ENCODE data around the gene KRT73. TPM values are rescaled to one million over a fixed set of nuclear protein-coding genes. Genes with fewer than 3 reads are reported as not detected.

Gene KRT73
- polyA plus RNA-seq, 1 experiment, result not detected

DNA sequence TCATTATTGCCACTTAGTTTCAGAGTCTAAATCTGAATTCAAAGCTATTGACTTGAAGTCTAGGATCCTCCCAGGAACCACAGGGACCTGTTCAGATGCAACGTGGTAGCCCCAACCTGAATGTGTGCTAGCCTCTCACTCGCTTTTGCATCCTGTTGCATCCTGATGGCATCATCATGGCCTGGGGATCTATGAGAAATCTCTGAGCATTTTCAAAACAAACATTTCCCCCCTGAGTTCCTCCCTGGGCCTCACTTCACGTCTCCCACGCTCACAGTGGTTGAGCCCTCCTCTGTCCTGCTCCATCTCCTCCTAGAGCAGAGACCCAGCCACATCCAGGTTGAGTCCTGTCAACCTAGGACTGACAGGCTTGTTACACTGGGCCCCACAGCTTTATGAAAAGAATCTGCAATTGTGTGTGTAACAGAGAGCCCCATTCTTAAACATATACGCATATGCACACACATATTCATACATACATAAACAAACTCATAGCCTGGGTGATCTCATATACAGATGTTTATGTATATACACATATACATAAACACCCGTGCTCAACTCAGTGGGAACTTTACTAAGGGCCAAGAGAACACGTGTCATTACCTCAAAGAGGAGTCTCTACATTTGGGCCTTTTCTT is 11.7 kb downstream of the KRT73 start:
- no peak for DNase-seq (ENCODE audit: low read depth)
- ChIA-PET CTCF (interaction anchor here (1.1 to 2.7 kb wide), 3 partner anchors 259 to 463 kb away, joined by 3 to 6 read pairs (median 4); no protein-coding TSS in a partner anchor), POLR2A (no interaction called here)
- Histone ChIP-seq H3K36me3 (ENCODE audit: control insufficient read depth, insufficient read depth, low read length) (no peaks in the 10 kb centered on the region), H3K4me3 (ENCODE audit: low read depth, low read length) (no peak overlapping the region), H3K27me3 (ENCODE audit: control insufficient read depth, insufficient read depth, low read length) (peaks cover 19% of the 10 kb centered on the region)
- TF ChIP-seq, protein P1, sequence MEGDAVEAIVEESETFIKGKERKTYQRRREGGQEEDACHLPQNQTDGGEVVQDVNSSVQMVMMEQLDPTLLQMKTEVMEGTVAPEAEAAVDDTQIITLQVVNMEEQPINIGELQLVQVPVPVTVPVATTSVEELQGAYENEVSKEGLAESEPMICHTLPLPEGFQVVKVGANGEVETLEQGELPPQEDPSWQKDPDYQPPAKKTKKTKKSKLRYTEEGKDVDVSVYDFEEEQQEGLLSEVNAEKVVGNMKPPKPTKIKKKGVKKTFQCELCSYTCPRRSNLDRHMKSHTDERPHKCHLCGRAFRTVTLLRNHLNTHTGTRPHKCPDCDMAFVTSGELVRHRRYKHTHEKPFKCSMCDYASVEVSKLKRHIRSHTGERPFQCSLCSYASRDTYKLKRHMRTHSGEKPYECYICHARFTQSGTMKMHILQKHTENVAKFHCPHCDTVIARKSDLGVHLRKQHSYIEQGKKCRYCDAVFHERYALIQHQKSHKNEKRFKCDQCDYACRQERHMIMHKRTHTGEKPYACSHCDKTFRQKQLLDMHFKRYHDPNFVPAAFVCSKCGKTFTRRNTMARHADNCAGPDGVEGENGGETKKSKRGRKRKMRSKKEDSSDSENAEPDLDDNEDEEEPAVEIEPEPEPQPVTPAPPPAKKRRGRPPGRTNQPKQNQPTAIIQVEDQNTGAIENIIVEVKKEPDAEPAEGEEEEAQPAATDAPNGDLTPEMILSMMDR (IDR thresholded peaks at IDR 0.05; ENCODE audit: insufficient read depth, low read depth, low read length), result no peak

DNA sequence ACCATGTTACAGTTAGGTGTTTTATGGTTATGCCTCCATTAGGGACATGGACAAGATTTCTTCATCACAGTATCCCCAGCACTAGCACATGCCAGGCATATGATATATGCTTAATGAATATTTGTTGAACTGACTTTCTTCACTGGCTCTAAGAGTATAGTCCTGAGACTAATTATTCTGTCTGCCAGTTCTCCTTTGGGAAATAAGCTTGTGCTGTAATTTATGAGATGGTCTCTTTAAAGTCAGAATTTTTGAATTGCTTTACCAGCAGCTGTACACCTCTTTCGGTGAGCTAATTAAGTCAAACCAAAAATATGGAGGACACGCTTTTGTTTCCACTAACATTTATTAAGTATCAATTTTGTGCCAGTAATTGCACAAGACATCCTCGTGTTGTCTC is 12.3 kb downstream of the KRT73 start:
- TF ChIP-seq, protein P1 (IDR thresholded peaks at IDR 0.05; ENCODE audit: insufficient read depth, low read depth, low read length), result no peak
- CTCF ChIA-PET, result interaction anchor here (1.1 to 2.7 kb wide), 3 partner anchors 260 to 462 kb away, joined by 3 to 6 read pairs (median 4); no protein-coding TSS in a partner anchor
- Histone ChIP-seq H3K36me3 (ENCODE audit: control insufficient read depth, insufficient read depth, low read length) (no peaks in the 10 kb centered on the region), H3K4me3 (ENCODE audit: low read depth, low read length) (no peak overlapping the region), H3K27me3 (ENCODE audit: control insufficient read depth, insufficient read depth, low read length) (peaks cover 18% of the 10 kb centered on the region)
- POLR2A ChIA-PET, result no interaction called here
- no peak for DNase-seq (ENCODE audit: low read depth)

DNA sequence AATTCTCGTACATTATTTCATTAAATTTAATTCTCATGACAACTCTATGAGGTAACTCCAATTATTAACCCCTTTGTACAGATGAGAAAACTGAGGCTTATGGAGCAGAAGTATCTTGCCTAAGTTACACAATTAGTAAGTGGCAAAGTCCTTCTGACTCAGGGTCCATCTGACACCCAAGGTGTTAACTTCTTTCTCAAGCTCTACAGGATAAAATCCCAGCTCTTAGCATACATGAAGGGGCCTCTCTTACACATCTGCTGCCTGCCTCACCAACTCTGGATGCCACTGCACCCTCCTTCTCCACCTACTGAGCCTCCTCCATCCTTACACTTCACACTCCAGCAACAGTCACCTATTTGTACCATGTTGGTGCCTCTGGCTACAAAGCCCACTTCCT is 12.8 kb downstream of the KRT73 start:
- no peak for DNase-seq (ENCODE audit: low read depth)
- ChIA-PET CTCF (interaction anchor here (1.1 to 2.7 kb wide), 3 partner anchors 260 to 462 kb away, joined by 3 to 6 read pairs (median 4); no protein-coding TSS in a partner anchor), POLR2A (no interaction called here)
- Histone ChIP-seq H3K27me3 (ENCODE audit: control insufficient read depth, insufficient read depth, low read length) (peaks cover 20% of the 10 kb centered on the region), H3K4me3 (ENCODE audit: low read depth, low read length) (no peak overlapping the region), H3K36me3 (ENCODE audit: control insufficient read depth, insufficient read depth, low read length) (no peaks in the 10 kb centered on the region)
- TF ChIP-seq, protein P1 (IDR thresholded peaks at IDR 0.05; ENCODE audit: insufficient read depth, low read depth, low read length), result no peak

DNA sequence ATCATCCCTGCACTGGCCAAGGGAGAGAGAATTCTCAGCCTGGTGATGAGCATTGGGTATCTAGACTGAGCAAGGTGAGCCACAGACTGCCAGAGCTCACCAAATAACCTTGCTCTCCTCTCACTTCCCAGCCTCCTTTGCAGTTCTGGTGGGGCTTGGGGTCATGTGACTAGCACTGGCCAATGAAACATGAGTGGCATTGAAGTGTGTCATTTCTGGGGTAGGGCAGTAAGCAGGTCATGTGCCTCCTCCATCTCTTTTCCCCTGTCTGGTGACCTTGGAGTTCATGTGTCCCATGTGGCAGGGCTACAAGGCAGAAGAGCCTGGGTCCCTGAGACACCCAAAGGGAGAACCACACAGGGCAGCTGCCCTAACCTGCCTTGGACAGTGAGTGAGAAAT is 13.5 kb downstream of the KRT73 start:
- CTCF ChIA-PET, result interaction anchor here (2.7 kb wide), 1 partner anchor 261 kb away, joined by 6 read pairs; no protein-coding TSS in a partner anchor
- POLR2A ChIA-PET, result no interaction called here

DNA sequence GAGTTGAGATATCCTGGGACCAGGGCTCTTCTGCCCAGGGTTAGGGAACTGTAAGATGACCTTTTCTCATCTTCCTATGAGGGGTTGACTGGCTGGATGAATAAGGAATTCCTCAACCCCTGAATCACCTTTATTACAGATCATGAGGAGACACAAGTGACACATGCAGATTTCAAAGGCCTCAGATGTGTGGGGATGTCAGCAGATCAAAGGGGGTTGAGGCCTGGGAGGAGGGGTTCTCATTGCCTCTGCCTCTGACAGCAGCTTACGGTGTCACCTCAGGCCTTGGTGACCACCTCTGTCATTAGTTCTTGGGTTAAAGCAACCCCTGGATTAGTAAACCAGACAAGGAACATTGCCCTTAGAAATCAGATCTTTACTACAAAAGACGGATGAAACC is 15.0 kb downstream of the KRT73 start:
- TF ChIP-seq, protein P1 (IDR thresholded peaks at IDR 0.05; ENCODE audit: insufficient read depth, low read depth, low read length), result no peak
- no peak overlapping the region for H3K4me3 ChIP-seq (ENCODE audit: low read depth, low read length)
- CTCF ChIA-PET, result no interaction called here
- H3K27me3 ChIP-seq (ENCODE audit: control insufficient read depth, insufficient read depth, low read length), result peaks cover 22% of the 10 kb centered on the region
- no peaks in the 10 kb centered on the region for H3K36me3 ChIP-seq (ENCODE audit: control insufficient read depth, insufficient read depth, low read length)
- DNase-seq (ENCODE audit: low read depth), result no peak
- POLR2A ChIA-PET, result no interaction called here

More for the DNA sequence above, 13.5 kb downstream of the KRT73 start:
- TF ChIP-seq, protein P1 (IDR thresholded peaks at IDR 0.05; ENCODE audit: insufficient read depth, low read depth, low read length), result no peak
- no peak overlapping the region for H3K4me3 ChIP-seq (ENCODE audit: low read depth, low read length)
- H3K27me3 ChIP-seq (ENCODE audit: control insufficient read depth, insufficient read depth, low read length), result peaks cover 19% of the 10 kb centered on the region
- no peaks in the 10 kb centered on the region for H3K36me3 ChIP-seq (ENCODE audit: control insufficient read depth, insufficient read depth, low read length)
- no peak for DNase-seq (ENCODE audit: low read depth)

Data from BJ (cell line).